ENCODE measurements around the gene PIK3C3. TPM values are rescaled to one million over a fixed set of nuclear protein-coding genes. Genes with fewer than 3 reads are reported as not detected.
"Not testable (repeated sequence)": the region's sequence is repeated elsewhere in the genome, so short reads cannot be mapped to it uniquely, and the experiment has no call there.

The PIK3C3 gene
- total and polyA plus RNA-seq, 9 of the 15 experiments (the other 6 are each of a cell fraction or from before 2014, with no cell fraction given) = 27.0 to 101 (median 42.9) TPM

GRCh38 chr18:42107691-42108450 lies 152.8 kb downstream of the PIK3C3 start:
- Histone ChIP-seq H4K20me1 (replicated peaks; ENCODE audit: control insufficient read depth, insufficient read depth, low read length) (no peaks in the 10 kb centered on the region), H3K36me3 (ENCODE audit: control insufficient read depth, insufficient read depth, low read length) (no peaks in the 10 kb centered on the region), H3K4me2 (ENCODE audit: insufficient read depth, low read length) (no peak overlapping the region), H3K79me2 (ENCODE audit: control insufficient read depth, insufficient read depth, low read length) (no peaks in the 10 kb centered on the region), H2AFZ (ENCODE audit: low read depth, low read length) (no peak overlapping the region), H3K9me1 (ENCODE audit: control insufficient read depth, insufficient read depth, low read length) (no peaks in the 10 kb centered on the region), H3K4me1 (replicated peaks in 1 of 2; ENCODE audit: control insufficient read depth in 2 of 2, insufficient read depth in 2 of 2, low read length in 2 of 2) (no peaks in the 10 kb centered on the region), H3K27ac (ENCODE audit: extremely low read depth, low read depth, low read length) (no peak overlapping the region), H3K9ac (ENCODE audit: insufficient read depth in 1 of 2, low read depth in 2 of 2, low read length in 2 of 2) (no peak overlapping the region), H3K27me3 (ENCODE audit: control insufficient read depth in 2 of 2, insufficient read depth in 2 of 2, low read length in 2 of 2) (no peaks in the 10 kb centered on the region), H3K9me3 (replicated peaks; ENCODE audit: control insufficient read depth, insufficient read depth, low read depth, low read length) (no peaks in the 10 kb centered on the region), H3K4me3 (no peak overlapping the region)
- ATAC-seq (no peak), FAIRE-seq (no peak), DNase-seq (ENCODE audit: extremely low read depth in 1 of 4, low spot score in 3 of 4) (no peak)
- no TSS peak for BruUV-seq (replicated peaks)
- ChIA-PET POLR2A (interaction anchor here (0.6 kb wide), 1 partner anchor 1137 kb away, joined by 3 read pairs; no protein-coding TSS in a partner anchor), CTCF (ENCODE audit: low intra/inter-chr PET ratio) (no interaction called here)
- in situ Hi-C loops (cut with MboI) = loop anchor here (25.0 kb wide), 1 partner anchor 1454 kb away; no protein-coding TSS in a partner anchor
- 0% methylated on average over 9 of the region's 10 CpGs for WGBS (ENCODE audit: insufficient coverage, low coverage, missing lambda C conversion rate)
- intact Hi-C loops (cut with micrococcal nuclease) = no loop called here
- no peak for TF ChIP-seq ZBTB12 (CRISPR knock-in tag; IDR thresholded peaks at IDR 0.05)
- TF ChIP-seq CREB3L1 (IDR thresholded peaks at IDR 0.05; ENCODE audit: borderline replicate concordance, low read depth) = no peak
- no peak for TF ChIP-seq TCFL5 (CRISPR knock-in tag; conservative IDR thresholded peaks at IDR 0.05)
- no peak for TF ChIP-seq KAT7 (CRISPR knock-in tag; IDR thresholded peaks at IDR 0.05; ENCODE audit: borderline replicate concordance)
- TF ChIP-seq PRDM10 (IDR thresholded peaks at IDR 0.05; ENCODE audit: partially characterized antibody) = no peak

- intact Hi-C loops (cut with micrococcal nuclease); BruUV-seq (replicated peaks); H3K79me2 ChIP-seq (ENCODE audit: control insufficient read depth, insufficient read depth, low read length); ATAC-seq; H3K4me2 ChIP-seq (ENCODE audit: insufficient read depth, low read length); DNase-seq (ENCODE audit: extremely low read depth in 1 of 4, low spot score in 3 of 4); H3K9ac ChIP-seq (ENCODE audit: insufficient read depth in 1 of 2, low read depth in 2 of 2, low read length in 2 of 2); H4K20me1 ChIP-seq (replicated peaks; ENCODE audit: control insufficient read depth, insufficient read depth, low read length); H3K4me1 ChIP-seq (replicated peaks in 1 of 2; ENCODE audit: control insufficient read depth in 2 of 2, insufficient read depth in 2 of 2, low read length in 2 of 2); H3K4me3 ChIP-seq; H3K9me3 ChIP-seq (replicated peaks; ENCODE audit: control insufficient read depth, insufficient read depth, low read depth, low read length); POLR2A ChIA-PET; H3K36me3 ChIP-seq (ENCODE audit: control insufficient read depth, insufficient read depth, low read length); FAIRE-seq; H3K9me1 ChIP-seq (ENCODE audit: control insufficient read depth, insufficient read depth, low read length); H3K27me3 ChIP-seq (ENCODE audit: control insufficient read depth in 2 of 2, insufficient read depth in 2 of 2, low read length in 2 of 2); CTCF ChIA-PET (ENCODE audit: low intra/inter-chr PET ratio); H3K27ac ChIP-seq (ENCODE audit: extremely low read depth, low read depth, low read length); H2AFZ ChIP-seq (ENCODE audit: low read depth, low read length): not testable (repeated sequence)
- 0% methylated on average over 4 of the region's 5 CpGs for WGBS (ENCODE audit: insufficient coverage, low coverage, missing lambda C conversion rate)
- in situ Hi-C loops (cut with MboI) = loop anchor here (25.0 kb wide), 1 partner anchor 1450 kb away; no protein-coding TSS in a partner anchor
Measured at GRCh38 chr18:42112147-42112546, 157.1 kb downstream of the PIK3C3 start.
